Hepatic stellate cell (primary cell): Measurements from ENCODE around the gene TNK1.
"Not testable (repeated sequence)": the region's sequence is repeated elsewhere in the genome, so short reads cannot be mapped to it uniquely, and the experiment has no call there.

Experiments
- DNase-seq: peaks from one replicate; pipeline ENCODE4 v3.0.0; 2011; ENCODE audit warnings: low spot score

Gene TNK1

GRCh38 chr17:7380855-7381683 is at the start of gene TNK1:
TSS of gene TNK1 (plus strand) at chr17:7381089. CDS start at chr17:7382927, 1,838 bp downstream.
- no peak for DNase-seq

- DNase-seq: no peak
Observed at GRCh38 chr17:7332111-7332510, 48.8 kb upstream of the TNK1 start.

GRCh38 chr17:7332600-7333069 is 48.3 kb upstream of the TNK1 start:
- DNase-seq: not testable (repeated sequence)

- no peak for DNase-seq
Observed at GRCh38 chr17:7334938-7335538, 45.9 kb upstream of the TNK1 start.

- not testable (repeated sequence) for DNase-seq
Observed at GRCh38 chr17:7335765-7336164, 45.1 kb upstream of the TNK1 start.

GRCh38 chr17:7336240-7337175 is 44.4 kb upstream of the TNK1 start, which contains the start of gene ACAP1:
TSS of gene ACAP1 (plus strand) at chr17:7336529. CDS start at chr17:7336735, 206 bp downstream.
- no peak for DNase-seq

GRCh38 chr17:7337600-7337999 is 43.3 kb upstream of the TNK1 start:
- DNase-seq: not testable (repeated sequence)

- DNase-seq: no peak
Observed at GRCh38 chr17:7340179-7340578, 40.7 kb upstream of the TNK1 start.

GRCh38 chr17:7341842-7342241 is 39.0 kb upstream of the TNK1 start:
- DNase-seq: no peak

- no peak for DNase-seq
Observed at GRCh38 chr17:7343250-7343649, 37.6 kb upstream of the TNK1 start.

GRCh38 chr17:7346761-7347614 is 33.9 kb upstream of the TNK1 start:
- DNase-seq: no peak

- DNase-seq: no peak
Observed at GRCh38 chr17:7347630-7348477, 33.0 kb upstream of the TNK1 start.

GRCh38 chr17:7348478-7349242 is 32.2 kb upstream of the TNK1 start:
- DNase-seq: no peak

- peak; percentile 98 for DNase-seq
Observed at GRCh38 chr17:7351665-7352502, 29.0 kb upstream of the TNK1 start, which contains the start of gene KCTD11. TSS of gene KCTD11 (plus strand) at chr17:7352162.

- DNase-seq: no peak
Observed at GRCh38 chr17:7352503-7352889, 28.4 kb upstream of the TNK1 start.

GRCh38 chr17:7352910-7353635 is 27.8 kb upstream of the TNK1 start:
- no peak for DNase-seq

- no peak for DNase-seq
Observed at GRCh38 chr17:7354262-7354843, 26.5 kb upstream of the TNK1 start.
